ENCODE results near the gene DPY30.

Gene DPY30

GRCh38 chr2:31996571-31997150, 42.9 kb downstream of the DPY30 start:
- no peaks in the 10 kb centered on the region for H3K36me3 ChIP-seq (ENCODE audit: control insufficient read depth in 1 of 2, insufficient read depth in 2 of 2, low read length in 2 of 2)
- no peaks in the 10 kb centered on the region for H3K4me1 ChIP-seq (ENCODE audit: control insufficient read depth in 1 of 2, insufficient read depth in 2 of 2, low read length in 2 of 2)
- no peak overlapping the region for H3K27ac ChIP-seq (ENCODE audit: low read depth, low read length)
- no peak overlapping the region for H3K9ac ChIP-seq (ENCODE audit: low read depth in 1 of 2, low read length in 2 of 2)
- no peak overlapping the region for H3K4me3 ChIP-seq (ENCODE audit: low read depth in 1 of 2, low read length in 2 of 2)
- no peaks in the 10 kb centered on the region for H3K27me3 ChIP-seq (ENCODE audit: control insufficient read depth in 1 of 2, insufficient read depth in 2 of 2, low read length in 2 of 2)
- H3K9me3 ChIP-seq (ENCODE audit: control insufficient read depth in 1 of 2, low read length in 2 of 2), result no peaks in the 10 kb centered on the region

DNA sequence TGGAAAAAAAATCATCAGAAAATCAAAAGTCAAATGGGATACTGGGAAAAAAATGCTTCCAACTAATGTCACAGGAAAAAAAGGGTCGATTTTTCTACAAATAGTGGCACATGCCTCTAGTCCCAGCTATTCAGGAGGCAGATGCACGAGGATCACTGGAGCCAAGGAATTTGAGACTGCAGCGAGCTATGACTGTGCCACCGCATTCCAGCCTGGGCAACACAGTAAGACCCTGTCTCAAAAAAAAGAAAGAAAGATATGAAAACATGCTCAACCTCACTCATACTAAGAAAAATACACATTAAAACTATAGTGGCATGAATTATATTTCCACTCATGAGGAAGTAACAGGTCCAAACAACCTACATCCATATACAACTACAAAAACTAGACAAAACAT, 46.7 kb downstream of the DPY30 start:
- Histone ChIP-seq H3K36me3 (ENCODE audit: control insufficient read depth in 1 of 2, insufficient read depth in 2 of 2, low read length in 2 of 2) (no peaks in the 10 kb centered on the region), H3K9ac (ENCODE audit: low read depth in 1 of 2, low read length in 2 of 2) (no peak overlapping the region), H3K4me3 (ENCODE audit: low read depth in 1 of 2, low read length in 2 of 2) (no peak overlapping the region), H3K27ac (ENCODE audit: low read depth, low read length) (no peak overlapping the region), H3K9me3 (ENCODE audit: control insufficient read depth in 1 of 2, low read length in 2 of 2) (no peaks in the 10 kb centered on the region), H3K4me1 (ENCODE audit: control insufficient read depth in 1 of 2, insufficient read depth in 2 of 2, low read length in 2 of 2) (no peaks in the 10 kb centered on the region), H3K27me3 (ENCODE audit: control insufficient read depth in 1 of 2, insufficient read depth in 2 of 2, low read length in 2 of 2) (no peaks in the 10 kb centered on the region)

DNA sequence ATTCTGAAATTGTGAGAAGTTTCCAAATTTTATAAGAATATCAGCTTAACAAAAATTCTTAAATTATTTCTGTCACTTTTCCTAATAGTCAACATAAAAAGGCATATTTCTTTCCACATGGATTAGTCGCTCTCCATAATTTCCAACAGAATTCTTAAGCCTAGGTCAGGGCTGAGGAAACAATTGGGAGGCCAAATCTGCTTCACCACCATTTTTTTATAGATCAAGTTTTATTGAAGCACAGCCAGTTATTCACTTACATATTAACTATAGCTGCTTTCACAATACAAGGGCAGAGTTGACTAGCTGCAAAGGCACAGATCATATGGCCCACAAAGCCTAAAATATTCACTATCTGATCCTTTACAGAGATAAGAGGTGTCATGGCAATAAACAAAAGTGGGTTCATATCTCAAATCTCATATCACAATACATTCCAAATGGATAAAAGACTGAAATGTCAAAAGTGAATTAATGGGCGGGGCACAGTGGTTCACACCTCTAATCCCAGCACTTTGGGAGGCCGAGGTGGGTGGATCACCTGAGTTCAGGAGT, 47.5 kb downstream of the DPY30 start:
- Histone ChIP-seq H3K4me3 (ENCODE audit: low read depth in 1 of 2, low read length in 2 of 2) (no peak overlapping the region), H3K4me1 (ENCODE audit: control insufficient read depth in 1 of 2, insufficient read depth in 2 of 2, low read length in 2 of 2) (no peaks in the 10 kb centered on the region), H3K27me3 (ENCODE audit: control insufficient read depth in 1 of 2, insufficient read depth in 2 of 2, low read length in 2 of 2) (no peaks in the 10 kb centered on the region), H3K27ac (ENCODE audit: low read depth, low read length) (no peak overlapping the region), H3K36me3 (ENCODE audit: control insufficient read depth in 1 of 2, insufficient read depth in 2 of 2, low read length in 2 of 2) (no peaks in the 10 kb centered on the region), H3K9ac (ENCODE audit: low read depth in 1 of 2, low read length in 2 of 2) (no peak overlapping the region), H3K9me3 (ENCODE audit: control insufficient read depth in 1 of 2, low read length in 2 of 2) (no peaks in the 10 kb centered on the region)

DNA sequence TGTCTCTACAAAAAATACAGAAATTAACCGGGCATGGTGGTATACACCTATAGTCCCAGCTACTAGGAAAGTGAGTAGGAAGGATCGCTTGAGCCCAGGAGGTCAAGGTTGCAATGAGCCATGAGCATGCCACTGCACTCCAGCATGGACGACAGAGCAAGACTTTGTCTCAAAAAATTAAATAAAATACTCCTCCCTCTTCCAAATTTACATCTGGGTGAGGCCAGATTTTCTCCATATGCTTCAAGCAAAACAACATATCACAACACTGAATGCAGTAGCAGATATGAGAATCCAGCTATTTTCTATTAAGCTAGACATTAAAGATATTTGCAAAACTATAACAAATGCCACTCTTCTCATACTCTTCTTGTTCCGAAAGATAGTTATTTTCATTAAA, 49.7 kb downstream of the DPY30 start:
- H3K27ac ChIP-seq (ENCODE audit: low read depth, low read length), result no peak overlapping the region
- H3K4me1 ChIP-seq (ENCODE audit: control insufficient read depth in 1 of 2, insufficient read depth in 2 of 2, low read length in 2 of 2), result no peaks in the 10 kb centered on the region
- H3K9me3 ChIP-seq (ENCODE audit: control insufficient read depth in 1 of 2, low read length in 2 of 2), result no peaks in the 10 kb centered on the region
- H3K36me3 ChIP-seq (ENCODE audit: control insufficient read depth in 1 of 2, insufficient read depth in 2 of 2, low read length in 2 of 2), result no peaks in the 10 kb centered on the region
- no peaks in the 10 kb centered on the region for H3K27me3 ChIP-seq (ENCODE audit: control insufficient read depth in 1 of 2, insufficient read depth in 2 of 2, low read length in 2 of 2)
- no peak overlapping the region for H3K4me3 ChIP-seq (ENCODE audit: low read depth in 1 of 2, low read length in 2 of 2)
- H3K9ac ChIP-seq (ENCODE audit: low read depth in 1 of 2, low read length in 2 of 2), result no peak overlapping the region

- H3K36me3 ChIP-seq (ENCODE audit: control insufficient read depth in 1 of 2, insufficient read depth in 2 of 2, low read length in 2 of 2), result no peaks in the 10 kb centered on the region
- no peaks in the 10 kb centered on the region for H3K9me3 ChIP-seq (ENCODE audit: control insufficient read depth in 1 of 2, low read length in 2 of 2)
- H3K4me3 ChIP-seq (ENCODE audit: low read depth in 1 of 2, low read length in 2 of 2), result no peak overlapping the region
- no peak overlapping the region for H3K27ac ChIP-seq (ENCODE audit: low read depth, low read length)
- H3K27me3 ChIP-seq (ENCODE audit: control insufficient read depth in 1 of 2, insufficient read depth in 2 of 2, low read length in 2 of 2), result no peaks in the 10 kb centered on the region
- H3K9ac ChIP-seq (ENCODE audit: low read depth in 1 of 2, low read length in 2 of 2), result no peak overlapping the region
- no peaks in the 10 kb centered on the region for H3K4me1 ChIP-seq (ENCODE audit: control insufficient read depth in 1 of 2, insufficient read depth in 2 of 2, low read length in 2 of 2)
Measured at GRCh38 chr2:31987454-31988220, 52.0 kb downstream of the DPY30 start.

GRCh38 chr2:31986906-31987305, 52.7 kb downstream of the DPY30 start:
- Histone ChIP-seq H3K4me1 (ENCODE audit: control insufficient read depth in 1 of 2, insufficient read depth in 2 of 2, low read length in 2 of 2) (no peaks in the 10 kb centered on the region), H3K9ac (ENCODE audit: low read depth in 1 of 2, low read length in 2 of 2) (no peak overlapping the region), H3K4me3 (ENCODE audit: low read depth in 1 of 2, low read length in 2 of 2) (no peak overlapping the region), H3K27me3 (ENCODE audit: control insufficient read depth in 1 of 2, insufficient read depth in 2 of 2, low read length in 2 of 2) (no peaks in the 10 kb centered on the region), H3K9me3 (ENCODE audit: control insufficient read depth in 1 of 2, low read length in 2 of 2) (no peaks in the 10 kb centered on the region), H3K36me3 (ENCODE audit: control insufficient read depth in 1 of 2, insufficient read depth in 2 of 2, low read length in 2 of 2) (no peaks in the 10 kb centered on the region), H3K27ac (ENCODE audit: low read depth, low read length) (no peak overlapping the region)

DNA sequence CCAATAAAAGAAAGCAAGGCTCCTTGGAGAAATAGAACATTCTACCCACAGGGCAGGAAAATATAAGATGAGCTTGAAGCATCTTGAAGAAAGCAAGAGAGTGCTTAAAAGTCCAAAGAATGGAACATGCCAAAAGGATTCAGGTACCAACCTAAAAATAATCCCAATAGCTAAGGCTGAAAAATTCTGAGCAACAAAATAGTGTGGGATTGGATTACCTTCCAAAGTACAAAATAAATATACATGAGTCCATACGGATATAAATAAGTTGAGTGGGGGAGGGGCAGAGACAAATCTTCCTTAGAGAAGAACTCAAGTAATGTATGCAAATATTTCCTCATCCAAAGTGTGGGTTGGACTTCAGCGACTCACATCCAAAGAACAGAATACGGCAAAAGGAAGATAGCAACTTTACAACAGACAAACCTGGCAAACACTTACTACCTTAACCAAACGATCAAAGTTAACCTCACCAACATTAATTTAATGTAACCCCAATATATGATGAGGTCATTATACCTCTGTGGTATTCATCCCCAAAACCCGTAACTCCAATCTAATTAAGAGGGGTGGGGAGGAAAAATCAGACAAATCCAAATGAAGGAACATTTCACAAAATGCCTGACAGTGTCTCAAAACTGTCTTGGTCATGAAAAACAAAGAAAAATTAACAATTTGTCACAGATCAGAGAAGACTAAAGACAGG, 55.7 kb downstream of the DPY30 start:
- Histone ChIP-seq H3K4me1 (ENCODE audit: control insufficient read depth in 1 of 2, insufficient read depth in 2 of 2, low read length in 2 of 2) (no peaks in the 10 kb centered on the region), H3K27me3 (ENCODE audit: control insufficient read depth in 1 of 2, insufficient read depth in 2 of 2, low read length in 2 of 2) (no peaks in the 10 kb centered on the region), H3K27ac (ENCODE audit: low read depth, low read length) (no peak overlapping the region), H3K4me3 (ENCODE audit: low read depth in 1 of 2, low read length in 2 of 2) (no peak overlapping the region), H3K36me3 (ENCODE audit: control insufficient read depth in 1 of 2, insufficient read depth in 2 of 2, low read length in 2 of 2) (no peaks in the 10 kb centered on the region), H3K9ac (ENCODE audit: low read depth in 1 of 2, low read length in 2 of 2) (no peak overlapping the region), H3K9me3 (ENCODE audit: control insufficient read depth in 1 of 2, low read length in 2 of 2) (no peaks in the 10 kb centered on the region)

- no peak overlapping the region for H3K27ac ChIP-seq (ENCODE audit: low read depth, low read length)
- H3K27me3 ChIP-seq (ENCODE audit: control insufficient read depth in 1 of 2, insufficient read depth in 2 of 2, low read length in 2 of 2), result no peaks in the 10 kb centered on the region
- H3K4me1 ChIP-seq (ENCODE audit: control insufficient read depth in 1 of 2, insufficient read depth in 2 of 2, low read length in 2 of 2), result no peaks in the 10 kb centered on the region
- no peaks in the 10 kb centered on the region for H3K36me3 ChIP-seq (ENCODE audit: control insufficient read depth in 1 of 2, insufficient read depth in 2 of 2, low read length in 2 of 2)
- no peaks in the 10 kb centered on the region for H3K9me3 ChIP-seq (ENCODE audit: control insufficient read depth in 1 of 2, low read length in 2 of 2)
- H3K9ac ChIP-seq (ENCODE audit: low read depth in 1 of 2, low read length in 2 of 2), result no peak overlapping the region
- H3K4me3 ChIP-seq (ENCODE audit: low read depth in 1 of 2, low read length in 2 of 2), result no peak overlapping the region
Measured at GRCh38 chr2:31980674-31981356, 58.8 kb downstream of the DPY30 start.

- Histone ChIP-seq H3K27ac (ENCODE audit: low read depth, low read length) (no peak overlapping the region), H3K27me3 (ENCODE audit: control insufficient read depth in 1 of 2, insufficient read depth in 2 of 2, low read length in 2 of 2) (no peaks in the 10 kb centered on the region), H3K4me3 (ENCODE audit: low read depth in 1 of 2, low read length in 2 of 2) (no peak overlapping the region), H3K9me3 (ENCODE audit: control insufficient read depth in 1 of 2, low read length in 2 of 2) (no peaks in the 10 kb centered on the region), H3K9ac (ENCODE audit: low read depth in 1 of 2, low read length in 2 of 2) (no peak overlapping the region), H3K36me3 (ENCODE audit: control insufficient read depth in 1 of 2, insufficient read depth in 2 of 2, low read length in 2 of 2) (no peaks in the 10 kb centered on the region), H3K4me1 (ENCODE audit: control insufficient read depth in 1 of 2, insufficient read depth in 2 of 2, low read length in 2 of 2) (no peaks in the 10 kb centered on the region)
Measured at GRCh38 chr2:31979956-31980355, 59.6 kb downstream of the DPY30 start.

DNA sequence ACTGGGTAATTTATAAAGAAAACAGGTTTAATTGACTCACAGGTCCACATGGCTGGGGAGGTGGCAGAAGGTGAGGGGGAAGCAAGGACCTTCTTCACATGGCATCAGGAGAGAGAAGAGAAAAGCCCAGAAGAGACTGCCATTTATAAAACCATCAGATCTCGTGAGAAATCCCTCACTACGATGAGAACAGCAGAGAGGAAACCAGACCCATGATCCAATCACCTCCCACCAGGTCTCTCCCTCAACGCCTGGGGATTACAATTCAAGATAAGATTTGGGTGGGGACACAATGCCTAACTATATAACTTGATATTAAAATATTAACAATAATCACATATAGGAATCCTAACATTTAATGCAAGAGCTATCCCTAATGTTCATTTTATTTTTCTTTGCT, 60.6 kb downstream of the DPY30 start:
- Histone ChIP-seq H3K4me1 (ENCODE audit: control insufficient read depth in 1 of 2, insufficient read depth in 2 of 2, low read length in 2 of 2) (no peaks in the 10 kb centered on the region), H3K27ac (ENCODE audit: low read depth, low read length) (no peak overlapping the region), H3K9me3 (ENCODE audit: control insufficient read depth in 1 of 2, low read length in 2 of 2) (no peaks in the 10 kb centered on the region), H3K9ac (ENCODE audit: low read depth in 1 of 2, low read length in 2 of 2) (no peak overlapping the region), H3K27me3 (ENCODE audit: control insufficient read depth in 1 of 2, insufficient read depth in 2 of 2, low read length in 2 of 2) (no peaks in the 10 kb centered on the region), H3K4me3 (ENCODE audit: low read depth in 1 of 2, low read length in 2 of 2) (no peak overlapping the region), H3K36me3 (ENCODE audit: control insufficient read depth in 1 of 2, insufficient read depth in 2 of 2, low read length in 2 of 2) (no peaks in the 10 kb centered on the region)
